Activated CD4-positive, alpha-beta T cell treated with anti-CD3 and anti-CD28 coated beads for 4 hours (primary cell): ENCODE measurements around the gene ANKMY1.

ENCODE experiments used
- DNase-seq, 2 donors: peaks; one replicate each; pipeline ENCODE4 v3.0.0-alpha.2; 2020

ANKMY1 gene

DNA sequence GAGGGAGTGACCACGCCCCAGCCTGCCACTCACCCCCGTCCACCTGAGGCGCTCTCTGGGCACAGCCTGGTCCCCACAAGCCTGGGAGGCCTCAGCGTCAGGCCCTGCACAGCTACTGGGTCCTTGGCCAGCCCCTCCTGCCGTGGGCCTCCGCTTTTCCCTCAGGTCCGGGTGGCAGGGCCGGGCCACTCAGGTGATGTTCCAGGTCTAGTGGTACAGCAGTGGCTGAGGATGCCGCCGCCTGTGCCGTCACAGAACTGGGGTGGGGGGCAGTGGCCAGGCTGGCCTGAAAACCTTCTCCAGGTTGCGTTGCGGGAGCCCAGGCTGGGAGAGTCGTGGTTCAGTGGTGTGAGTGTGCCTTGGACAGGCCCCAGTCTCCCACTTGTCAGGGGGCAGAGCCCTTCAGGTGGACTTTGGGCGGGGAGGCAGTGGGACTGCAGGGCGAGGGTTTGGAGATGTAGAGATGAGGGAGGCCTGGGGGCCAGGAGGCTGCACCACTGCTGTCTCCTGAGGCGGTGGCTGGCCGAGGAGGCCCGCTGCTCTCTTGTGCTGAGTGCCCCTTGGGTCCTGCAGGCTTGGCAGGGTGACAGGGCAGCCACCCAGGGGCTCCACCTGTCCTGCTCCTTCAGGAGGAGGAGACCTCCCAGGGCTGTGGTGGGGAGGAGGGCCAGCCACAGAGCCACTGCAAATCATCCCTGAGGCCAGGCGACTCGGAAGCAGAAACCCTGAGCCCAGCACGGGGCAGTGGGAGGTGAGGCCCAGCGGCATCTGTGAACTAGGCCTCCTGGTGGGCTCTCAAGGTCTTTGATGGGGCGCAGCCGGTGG, 114.7 kb downstream of the ANKMY1 start:
- no peak for DNase-seq

GRCh38 chr2:240441993-240442411, 115.8 kb downstream of the ANKMY1 start:
- DNase-seq: no peak

DNA sequence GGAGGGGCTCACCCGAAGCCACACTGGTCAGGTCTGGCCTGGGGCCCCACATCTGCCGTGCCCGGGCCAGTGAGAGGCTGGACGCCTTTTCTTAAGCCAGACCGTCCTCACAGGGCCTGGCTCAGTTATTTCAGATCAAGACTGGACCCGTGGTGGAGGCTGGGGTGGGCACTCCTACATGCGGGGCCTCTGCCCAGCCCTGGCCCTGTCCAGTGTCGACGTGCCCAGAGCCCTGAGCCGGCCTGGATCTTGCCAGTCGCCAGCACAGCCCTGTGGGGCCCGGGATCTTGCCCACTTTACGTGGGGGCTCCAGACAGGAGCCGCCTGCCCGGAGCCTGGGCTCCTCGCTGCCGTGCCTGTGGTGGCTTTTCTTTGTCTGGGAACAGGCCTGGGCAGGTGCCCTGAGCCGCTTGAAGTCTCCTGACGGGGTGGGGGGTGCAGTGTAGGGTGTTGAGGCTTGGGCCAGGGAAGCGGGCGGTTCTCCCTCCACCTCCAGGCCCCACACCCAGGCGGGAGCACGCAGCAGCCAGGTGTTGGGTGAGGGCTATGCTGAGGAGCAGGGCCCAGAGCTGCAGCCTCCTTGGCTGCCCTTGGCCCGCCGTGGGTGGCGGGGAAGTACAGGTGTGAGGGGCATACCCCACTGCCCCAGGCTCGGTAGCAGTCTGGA, 116.3 kb downstream of the ANKMY1 start:
- DNase-seq: no peak

DNA sequence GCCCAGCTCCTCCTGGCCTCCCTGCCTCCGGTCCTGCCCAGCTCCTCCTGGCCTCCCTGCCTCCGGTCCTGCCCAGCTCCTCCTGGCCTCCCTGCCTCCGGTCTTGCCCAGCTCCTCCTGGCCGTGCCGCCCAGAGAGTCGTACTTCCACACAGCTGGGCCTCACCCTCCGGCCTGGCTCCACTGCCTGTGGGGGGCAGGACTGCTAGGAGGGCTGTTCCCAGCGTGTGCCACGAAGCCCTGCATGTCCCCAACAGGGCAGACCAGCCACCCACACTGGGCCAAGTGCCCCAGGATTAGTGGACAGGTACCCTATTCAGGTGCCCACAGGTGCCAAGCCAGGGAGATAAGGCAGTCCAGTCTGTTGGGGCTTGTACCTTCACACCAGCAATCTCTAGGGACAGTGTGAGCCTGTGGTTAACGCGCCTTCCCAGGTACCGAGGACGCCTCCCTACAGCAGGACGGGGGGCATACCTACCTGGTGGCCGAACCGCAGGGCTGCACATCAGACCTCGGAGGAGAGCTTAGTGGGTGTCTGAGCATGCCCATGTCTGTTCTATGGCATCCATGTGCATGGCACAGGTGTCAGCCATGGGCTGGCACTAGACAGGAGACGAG, 117.0 kb downstream of the ANKMY1 start:
- no peak for DNase-seq

GRCh38 chr2:240440251-240440650, 117.5 kb downstream of the ANKMY1 start:
- DNase-seq: no peak

DNA sequence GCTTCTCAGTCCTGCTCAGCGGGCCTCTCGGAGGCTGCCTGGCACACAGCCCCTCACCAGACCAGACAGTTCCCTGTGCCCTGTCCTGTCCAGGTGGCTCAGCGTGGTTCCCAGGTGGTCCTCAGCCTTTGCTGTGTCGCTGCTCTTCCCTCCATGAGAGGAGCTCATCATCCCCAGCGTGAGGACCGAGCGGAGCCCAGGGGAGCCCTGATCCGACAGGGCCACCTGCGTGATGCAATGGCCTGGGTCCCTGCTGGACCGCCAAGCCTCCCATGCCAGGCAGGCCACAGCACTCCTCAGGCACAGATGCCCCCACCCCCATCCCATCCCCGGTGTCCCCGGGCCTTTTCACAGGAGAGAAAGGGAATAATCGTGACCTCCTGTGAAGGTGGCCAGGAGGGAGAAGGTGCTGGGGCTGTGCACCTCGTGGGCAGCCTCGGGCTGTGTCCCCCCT, 118.1 kb downstream of the ANKMY1 start:
- no peak for DNase-seq

- DNase-seq: no peak
Observed at GRCh38 chr2:240438810-240439697, 118.7 kb downstream of the ANKMY1 start.

- DNase-seq: peak; percentile 60 to 62
Observed at GRCh38 chr2:240437861-240438809, 119.7 kb downstream of the ANKMY1 start.

DNA sequence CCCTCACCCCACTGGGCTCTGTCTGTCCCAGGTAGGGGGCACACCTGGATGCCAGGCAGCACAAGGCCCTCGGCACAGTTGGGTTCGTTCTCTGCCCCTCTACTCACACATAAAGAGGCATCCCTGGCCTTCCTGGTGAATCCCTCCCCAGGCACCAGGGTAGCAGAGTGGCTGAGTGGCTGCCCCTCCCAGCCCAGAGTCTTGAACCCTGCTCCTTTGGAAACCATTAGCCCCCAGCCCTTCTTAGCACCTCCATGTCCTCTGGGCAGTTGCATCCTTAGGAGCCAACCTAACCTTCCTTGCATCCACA, 120.3 kb downstream of the ANKMY1 start:
- no peak for DNase-seq

DNA sequence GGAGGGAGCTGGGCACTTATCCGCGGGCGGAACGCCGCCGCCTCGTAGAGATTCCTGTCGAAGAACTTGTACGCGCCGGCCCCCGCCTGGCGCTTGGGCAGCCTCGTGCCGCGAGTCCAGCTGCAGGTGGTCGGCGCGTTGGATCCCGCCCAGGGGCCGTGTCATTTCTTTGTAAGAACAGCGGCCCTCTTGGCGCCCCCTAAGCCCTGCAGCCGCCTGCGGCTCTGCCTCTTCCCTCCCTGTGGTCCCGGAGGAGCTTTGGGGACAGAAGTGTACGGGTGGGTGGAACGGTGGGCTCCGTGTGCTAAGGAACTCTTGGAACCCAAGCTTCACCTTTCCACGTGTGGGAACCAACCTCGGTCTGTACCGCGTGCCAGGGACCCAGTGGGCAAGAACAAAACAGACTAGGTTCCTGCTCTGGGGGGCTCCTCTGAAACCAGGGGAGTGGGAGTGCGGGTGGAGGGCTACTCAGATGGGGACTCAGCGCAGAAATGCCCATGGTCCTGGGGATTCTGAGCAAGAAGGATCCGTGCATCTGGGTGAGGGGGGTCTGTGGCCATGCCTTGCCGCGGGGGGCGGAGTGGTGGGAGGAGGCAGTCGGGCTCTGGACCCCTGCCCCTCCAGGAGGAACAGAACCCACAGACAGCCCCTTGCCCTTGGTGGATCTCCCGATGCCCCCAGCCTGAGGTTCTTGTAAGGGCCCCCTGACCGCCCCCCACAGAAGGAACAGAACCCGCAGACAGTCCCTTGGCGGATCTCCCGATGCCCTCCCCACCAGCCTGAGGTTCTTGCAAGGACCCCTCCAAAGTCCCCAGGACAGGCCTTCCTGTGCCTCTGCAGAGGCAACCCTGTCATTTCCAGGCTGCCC, 120.9 kb downstream of the ANKMY1 start:
- DNase-seq: no peak

DNA sequence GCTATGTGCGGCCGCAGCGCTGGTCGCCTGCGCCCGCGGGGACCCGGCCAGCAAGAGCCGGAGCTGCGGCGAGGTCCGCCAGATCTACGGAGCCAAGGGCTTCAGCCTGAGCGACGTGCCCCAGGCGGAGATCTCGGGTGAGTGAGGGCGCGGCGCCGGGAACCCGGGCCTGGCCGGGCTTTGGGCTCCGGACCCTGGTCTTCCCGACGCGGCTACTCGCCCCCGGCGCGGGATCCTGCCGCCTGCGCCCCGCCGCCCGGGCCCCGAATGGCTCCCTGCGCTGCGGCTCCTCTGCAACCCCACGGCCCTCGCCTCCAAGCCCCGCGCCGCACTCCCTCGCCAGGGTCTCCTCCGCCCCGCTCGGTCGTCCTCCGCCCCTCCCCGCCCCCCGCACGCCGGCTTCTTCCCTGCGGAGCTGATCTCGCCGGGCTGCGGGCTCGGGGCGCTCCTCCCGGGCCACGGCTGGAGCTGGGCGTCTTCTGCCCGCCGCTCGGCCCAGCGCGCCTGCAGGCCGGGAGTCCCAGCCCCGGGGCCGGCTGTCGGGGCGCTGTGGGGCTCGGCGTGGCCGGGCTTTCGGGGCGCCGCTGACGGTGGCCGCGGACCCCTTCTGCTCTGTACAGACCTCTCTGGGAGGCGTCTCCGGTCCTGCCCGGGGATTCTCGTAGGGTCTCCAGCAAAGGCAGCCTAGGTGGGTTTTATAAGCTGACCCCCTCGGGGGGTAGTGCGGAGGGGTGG, 121.7 kb downstream of the ANKMY1 start:
- no peak for DNase-seq

DNA sequence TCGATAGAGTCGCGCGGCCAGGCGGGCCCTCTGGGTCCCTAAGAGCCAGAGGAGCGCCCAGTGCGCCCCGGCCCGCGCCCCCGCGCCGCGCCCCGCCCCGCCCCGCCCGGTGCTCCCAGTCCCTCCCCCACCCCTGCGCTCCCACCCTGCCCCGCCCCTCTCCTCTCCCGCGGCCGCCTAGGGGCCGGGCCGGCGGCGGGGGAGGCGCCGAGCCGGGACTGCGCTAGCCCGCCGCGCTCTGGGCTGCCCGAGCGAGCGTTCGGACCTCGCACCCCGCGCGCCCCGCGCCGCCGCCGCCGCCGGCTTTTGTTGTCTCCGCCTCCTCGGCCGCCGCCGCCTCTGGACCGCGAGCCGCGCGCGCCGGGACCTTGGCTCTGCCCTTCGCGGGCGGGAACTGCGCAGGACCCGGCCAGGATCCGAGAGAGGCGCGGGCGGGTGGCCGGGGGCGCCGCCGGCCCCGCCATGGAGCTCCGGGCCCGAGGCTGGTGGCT, 122.3 kb downstream of the ANKMY1 start, which contains the start of gene GPC1:
TSS of gene GPC1 (plus strand) at position 207 of the 491 bp plus-strand sequence. CDS start at position 463, 256 bp downstream.
- DNase-seq: peak in 1 of 2 donors; percentile 50

- peak; percentile 92 for DNase-seq
Observed at GRCh38 chr2:240434728-240435456, 122.9 kb downstream of the ANKMY1 start.

GRCh38 chr2:240433973-240434727, 123.6 kb downstream of the ANKMY1 start:
- DNase-seq: no peak

DNA sequence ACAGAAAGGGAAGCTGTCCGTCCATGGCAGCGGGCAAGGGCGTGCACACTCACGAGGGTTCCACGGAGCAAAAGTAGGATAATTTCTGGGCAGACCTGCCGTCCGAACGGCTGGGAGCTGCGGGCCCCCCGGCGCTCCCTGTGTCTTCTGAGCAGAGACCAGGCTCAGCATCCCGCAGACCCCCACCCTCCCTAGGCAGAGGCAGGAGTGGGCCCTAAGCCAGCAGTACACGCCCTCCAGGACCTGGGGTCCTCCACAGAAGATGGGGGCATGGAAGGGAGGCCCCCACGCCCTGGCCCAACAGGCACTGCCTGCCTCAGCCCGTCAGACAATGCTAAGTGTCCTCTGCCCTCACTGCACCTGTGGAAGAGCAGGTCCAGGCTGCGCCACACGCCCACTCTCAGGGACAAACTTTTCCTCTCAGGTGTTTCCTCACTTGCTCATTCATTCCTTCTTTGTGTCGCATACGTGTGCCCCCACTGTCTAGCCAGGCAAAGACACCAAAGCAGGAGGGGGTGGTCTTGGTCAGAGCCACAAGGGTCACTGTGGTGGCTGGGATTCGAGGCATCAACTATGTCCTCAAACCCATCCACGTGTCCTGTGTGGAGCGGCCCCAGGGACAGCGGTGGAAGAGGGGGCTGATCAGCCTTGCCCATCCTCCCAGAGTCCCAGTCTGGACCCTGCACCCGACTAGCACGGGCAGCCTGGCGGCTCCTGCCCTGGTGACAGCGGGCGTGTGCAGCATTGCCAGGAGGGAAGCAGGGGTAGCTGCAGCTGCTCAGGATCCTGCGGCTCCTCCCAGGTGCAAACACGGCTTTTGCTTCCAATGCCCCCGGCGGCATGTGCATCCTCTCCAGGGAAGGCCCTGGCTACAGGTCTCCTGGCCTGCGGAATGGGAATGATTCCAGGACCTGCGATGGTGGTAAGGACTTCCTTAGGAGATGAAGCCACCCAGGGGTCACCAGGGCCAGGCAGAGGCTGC, 124.7 kb downstream of the ANKMY1 start:
- peak in 1 of 2 donors; percentile 1 for DNase-seq

- DNase-seq: no peak
Observed at GRCh38 chr2:240432430-240432819, 125.4 kb downstream of the ANKMY1 start.
